ENCODE data around the gene COL26A1. TPM values are rescaled to one million over a fixed set of nuclear protein-coding genes. Genes with fewer than 3 reads are reported as not detected.

Gene COL26A1
- total RNA-seq, 2 experiments from 2014 or later, result not detected

GRCh38 chr7:101586906-101587677 is 224.4 kb downstream of the COL26A1 start:
- no peaks in the 10 kb centered on the region for H3K36me3 Mint-ChIP-seq
- no peaks in the 10 kb centered on the region for H3K9me3 Mint-ChIP-seq
- H3K27ac Mint-ChIP-seq, result no peak overlapping the region
- CTCF ChIA-PET, result interaction anchor here (1.2 kb wide), 1 partner anchor 16 kb away, joined by 5 read pairs; no protein-coding TSS in a partner anchor
- H3K4me1 Mint-ChIP-seq (ENCODE audit: low read depth), result no peaks in the 10 kb centered on the region
- H3K27me3 Mint-ChIP-seq, result no peaks in the 10 kb centered on the region
- intact Hi-C loops (cut with micrococcal nuclease), result no loop called here
- POLR2A ChIA-PET, result interaction anchor here (0.6 kb wide), 1 partner anchor 10 kb away, joined by 3 read pairs; no protein-coding TSS in a partner anchor
- no peak for DNase-seq
- no peak overlapping the region for H3K4me3 Mint-ChIP-seq

- intact Hi-C loops (cut with micrococcal nuclease), result no loop called here
- CTCF ChIA-PET, result interaction anchor here (1.2 kb wide), 1 partner anchor 15 kb away, joined by 5 read pairs; no protein-coding TSS in a partner anchor
- no peaks in the 10 kb centered on the region for H3K36me3 Mint-ChIP-seq
These were observed 225.7 kb downstream of the COL26A1 start for GRCh38 chr7:101588131-101588935.

GRCh38 chr7:101589052-101589451 is 226.4 kb downstream of the COL26A1 start:
- POLR2A ChIA-PET, result interaction anchor here (0.6 kb wide), 1 partner anchor 77 kb away, joined by 3 read pairs; no protein-coding TSS in a partner anchor

More at GRCh38 chr7:101588131-101588935, 225.7 kb downstream of the COL26A1 start:
- no peak overlapping the region for H3K4me3 Mint-ChIP-seq
- H3K9me3 Mint-ChIP-seq, result no peaks in the 10 kb centered on the region
- no peaks in the 10 kb centered on the region for H3K27me3 Mint-ChIP-seq
- H3K27ac Mint-ChIP-seq, result no peak overlapping the region
- H3K4me1 Mint-ChIP-seq (ENCODE audit: low read depth), result no peaks in the 10 kb centered on the region
- DNase-seq, result no peak
- POLR2A ChIA-PET, result no interaction called here

GRCh38 chr7:101589976-101590662 is 227.4 kb downstream of the COL26A1 start:
- Mint-ChIP-seq H3K27ac (no peak overlapping the region), H3K36me3 (no peaks in the 10 kb centered on the region), H3K4me1 (ENCODE audit: low read depth) (no peaks in the 10 kb centered on the region), H3K4me3 (no peak overlapping the region), H3K27me3 (no peaks in the 10 kb centered on the region), H3K9me3 (no peaks in the 10 kb centered on the region)
- POLR2A ChIA-PET, result interaction anchor here (0.5 kb wide), 1 partner anchor 565 kb away, joined by 3 read pairs; no protein-coding TSS in a partner anchor
- intact Hi-C loops (cut with micrococcal nuclease), result no loop called here
- DNase-seq, result no peak
- CTCF ChIA-PET, result no interaction called here

More at GRCh38 chr7:101589052-101589451, 226.4 kb downstream of the COL26A1 start:
- CTCF ChIA-PET, result no interaction called here
- Mint-ChIP-seq H3K4me1 (ENCODE audit: low read depth) (no peaks in the 10 kb centered on the region), H3K9me3 (no peaks in the 10 kb centered on the region), H3K4me3 (no peak overlapping the region), H3K36me3 (no peaks in the 10 kb centered on the region), H3K27me3 (no peaks in the 10 kb centered on the region), H3K27ac (no peak overlapping the region)
- DNase-seq, result no peak
- intact Hi-C loops (cut with micrococcal nuclease), result no loop called here

GRCh38 chr7:101590663-101591435 is 228.2 kb downstream of the COL26A1 start:
- DNase-seq, result no peak
- no peak overlapping the region for H3K4me3 Mint-ChIP-seq
- intact Hi-C loops (cut with micrococcal nuclease), result no loop called here
- H3K27ac Mint-ChIP-seq, result no peak overlapping the region
- no peaks in the 10 kb centered on the region for H3K9me3 Mint-ChIP-seq
- POLR2A ChIA-PET, result no interaction called here
- no peaks in the 10 kb centered on the region for H3K36me3 Mint-ChIP-seq
- no peaks in the 10 kb centered on the region for H3K4me1 Mint-ChIP-seq (ENCODE audit: low read depth)
- no peaks in the 10 kb centered on the region for H3K27me3 Mint-ChIP-seq
- CTCF ChIA-PET, result no interaction called here

GRCh38 chr7:101591504-101591903 is 228.8 kb downstream of the COL26A1 start:
- H3K4me3 Mint-ChIP-seq, result no peak overlapping the region
- ChIA-PET CTCF (no interaction called here), POLR2A (no interaction called here)
- no peak overlapping the region for H3K27ac Mint-ChIP-seq
- H3K27me3 Mint-ChIP-seq, result no peaks in the 10 kb centered on the region
- H3K4me1 Mint-ChIP-seq (ENCODE audit: low read depth), result no peaks in the 10 kb centered on the region
- H3K36me3 Mint-ChIP-seq, result no peaks in the 10 kb centered on the region
- H3K9me3 Mint-ChIP-seq, result no peaks in the 10 kb centered on the region
- intact Hi-C loops (cut with micrococcal nuclease), result no loop called here
- DNase-seq, result no peak

GRCh38 chr7:101593556-101593955 is 230.9 kb downstream of the COL26A1 start:
- intact Hi-C loops (cut with micrococcal nuclease), result no loop called here
- no peaks in the 10 kb centered on the region for H3K36me3 Mint-ChIP-seq
- H3K4me3 Mint-ChIP-seq, result no peak overlapping the region
- no peak for DNase-seq
- POLR2A ChIA-PET, result no interaction called here
- no peaks in the 10 kb centered on the region for H3K4me1 Mint-ChIP-seq (ENCODE audit: low read depth)
- H3K27ac Mint-ChIP-seq, result no peak overlapping the region
- H3K27me3 Mint-ChIP-seq, result no peaks in the 10 kb centered on the region
- no peaks in the 10 kb centered on the region for H3K9me3 Mint-ChIP-seq
- CTCF ChIA-PET, result no interaction called here

- POLR2A ChIA-PET, result no interaction called here
- H3K27ac Mint-ChIP-seq, result no peak overlapping the region
- intact Hi-C loops (cut with micrococcal nuclease), result no loop called here
- no peaks in the 10 kb centered on the region for H3K9me3 Mint-ChIP-seq
- no peak overlapping the region for H3K4me3 Mint-ChIP-seq
- CTCF ChIA-PET, result no interaction called here
- H3K36me3 Mint-ChIP-seq, result no peaks in the 10 kb centered on the region
- no peaks in the 10 kb centered on the region for H3K4me1 Mint-ChIP-seq (ENCODE audit: low read depth)
- no peaks in the 10 kb centered on the region for H3K27me3 Mint-ChIP-seq
- DNase-seq, result no peak
These were observed 232.1 kb downstream of the COL26A1 start for GRCh38 chr7:101594790-101595189.

- Mint-ChIP-seq H3K4me1 (ENCODE audit: low read depth) (no peaks in the 10 kb centered on the region), H3K36me3 (no peaks in the 10 kb centered on the region), H3K9me3 (no peaks in the 10 kb centered on the region), H3K27ac (no peak overlapping the region), H3K4me3 (no peak overlapping the region), H3K27me3 (no peaks in the 10 kb centered on the region)
- no peak for DNase-seq
- intact Hi-C loops (cut with micrococcal nuclease), result no loop called here
- ChIA-PET CTCF (no interaction called here), POLR2A (no interaction called here)
These were observed 232.6 kb downstream of the COL26A1 start for GRCh38 chr7:101595246-101595645.

GRCh38 chr7:101595766-101596537 is 233.3 kb downstream of the COL26A1 start:
- POLR2A ChIA-PET, result no interaction called here
- Mint-ChIP-seq H3K27me3 (no peaks in the 10 kb centered on the region), H3K36me3 (no peaks in the 10 kb centered on the region), H3K27ac (no peak overlapping the region), H3K4me1 (ENCODE audit: low read depth) (no peaks in the 10 kb centered on the region), H3K9me3 (no peaks in the 10 kb centered on the region), H3K4me3 (no peak overlapping the region)
- CTCF ChIA-PET, result no interaction called here
- intact Hi-C loops (cut with micrococcal nuclease), result no loop called here
- DNase-seq, result no peak

GRCh38 chr7:101596898-101597297 is 234.2 kb downstream of the COL26A1 start:
- H3K36me3 Mint-ChIP-seq, result no peaks in the 10 kb centered on the region
- H3K4me3 Mint-ChIP-seq, result no peak overlapping the region
- CTCF ChIA-PET, result no interaction called here
- POLR2A ChIA-PET, result no interaction called here
- H3K27ac Mint-ChIP-seq, result no peak overlapping the region
- H3K27me3 Mint-ChIP-seq, result no peaks in the 10 kb centered on the region
- no peak for DNase-seq
- H3K4me1 Mint-ChIP-seq (ENCODE audit: low read depth), result no peaks in the 10 kb centered on the region
- no peaks in the 10 kb centered on the region for H3K9me3 Mint-ChIP-seq
- intact Hi-C loops (cut with micrococcal nuclease), result no loop called here

All from activated CD4-positive, alpha-beta memory T cell treated with anti-CD3 and anti-CD28 coated beads for 36 hours (primary cell).